ENCODE results near the gene PGD. TPM values are rescaled to one million over a fixed set of nuclear protein-coding genes. Genes with fewer than 3 reads are reported as not detected.
A peak's percentile ranks its signal among the peaks of the same experiment; 100 is the strongest.

Gene PGD
- total and polyA plus RNA-seq, 10 donors = 40.8 to 381 (median 124) TPM

DNA sequence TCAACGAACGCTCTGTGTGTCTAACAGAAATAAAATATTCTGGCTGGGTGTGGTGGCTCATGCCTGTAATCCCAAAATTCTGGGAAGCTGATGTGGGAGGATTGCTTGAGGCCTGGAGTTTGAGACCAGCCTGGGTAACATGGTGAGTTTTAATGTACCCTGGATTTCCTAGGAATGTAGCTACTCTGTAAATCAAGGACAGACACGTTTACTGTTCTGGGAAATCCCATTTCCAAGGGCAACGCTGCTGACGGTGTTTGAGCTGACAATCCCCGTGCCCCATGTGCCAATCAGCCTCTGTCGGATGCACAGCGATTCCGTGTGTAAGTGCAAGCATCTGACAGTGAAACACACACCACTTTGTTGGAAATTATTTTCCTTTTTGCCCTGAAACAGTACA is 59.0 kb downstream of the PGD start:
- DNase-seq = no peak
- 62 to 83% (median 67%) methylated on average over 9 of the region's 9 CpGs for WGBS, 5 donors
- no peaks in the 10 kb centered on the region for H3K27me3 ChIP-seq (replicated peaks in 1 of 7)
- no peak for TF ChIP-seq POLR2A (IDR thresholded peaks at IDR 0.05)
- no peak for TF ChIP-seq CTCF (IDR thresholded peaks at IDR 0.05 in 8 of 11, conservative IDR thresholded peaks at IDR 0.05 in 3 of 11)
- peak in 1 of 3 donors; percentile 24 for TF ChIP-seq POLR2AphosphoS5 (IDR thresholded peaks at IDR 0.05)
- peaks cover 0 to 45% (median 21%) of the 10 kb centered on the region in 6 donors for H3K36me3 ChIP-seq
- H3K27ac ChIP-seq = peak overlapping the region in 7 of 8 donors; percentile 29 to 77 (median 67)
- peaks cover 0 to 22% (median 9%) of the 10 kb centered on the region in 6 donors for H3K4me1 ChIP-seq
- peak overlapping the region in 1 of 8 donors; percentile 27 for H3K4me3 ChIP-seq
- intact Hi-C loops (cut with DNase I; ENCODE audit: low total_unique reads) = no loop called here
- H3K9me3 ChIP-seq = peaks cover 0 to 6% (median 0%) of the 10 kb centered on the region in 8 donors

DNA sequence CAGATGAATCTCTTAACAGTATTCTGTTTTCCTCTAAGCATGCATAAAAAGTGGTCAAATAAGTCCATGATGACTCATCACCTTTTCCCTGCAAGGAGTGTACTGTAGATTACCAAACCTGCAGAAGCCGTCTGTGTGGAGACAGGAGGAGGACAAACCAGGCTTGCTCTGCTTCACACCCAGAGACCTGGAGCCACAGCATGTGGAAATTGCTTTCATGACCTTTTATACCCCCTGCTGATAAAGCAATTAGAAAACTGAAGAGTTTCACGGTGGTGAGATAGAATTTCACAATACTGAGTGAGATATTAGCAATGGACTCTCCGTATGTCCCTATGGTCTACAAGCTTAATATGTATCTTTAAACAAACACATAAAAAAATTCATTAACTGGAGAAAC is 60.3 kb downstream of the PGD start:
- intact Hi-C loops (cut with DNase I; ENCODE audit: low total_unique reads) = no loop called here
- Histone ChIP-seq H3K36me3 (peaks cover 0 to 58% (median 34%) of the 10 kb centered on the region in 6 donors), H3K9me3 (peaks cover 0 to 6% (median 0%) of the 10 kb centered on the region in 8 donors), H3K27me3 (replicated peaks in 1 of 7) (no peaks in the 10 kb centered on the region), H3K4me3 (no peak overlapping the region), H3K4me1 (peaks cover 0 to 22% (median 9%) of the 10 kb centered on the region in 6 donors), H3K27ac (peak overlapping the region in 3 of 8 donors; percentile 67 to 77 (median 68))
- no peak for DNase-seq
- no peak for TF ChIP-seq CTCF (IDR thresholded peaks at IDR 0.05 in 8 of 11, conservative IDR thresholded peaks at IDR 0.05 in 3 of 11)
- TF ChIP-seq POLR2AphosphoS5 (IDR thresholded peaks at IDR 0.05) = no peak
- TF ChIP-seq POLR2A (IDR thresholded peaks at IDR 0.05) = no peak
- 53 to 74% (median 56%) methylated on average over 3 of the region's 3 CpGs for WGBS, 5 donors

- H3K9me3 ChIP-seq = no peaks in the 10 kb centered on the region
- peaks cover 0 to 75% (median 69%) of the 10 kb centered on the region in 6 donors for H3K36me3 ChIP-seq
- no peak for TF ChIP-seq CTCF (IDR thresholded peaks at IDR 0.05 in 8 of 11, conservative IDR thresholded peaks at IDR 0.05 in 3 of 11)
- no peak for TF ChIP-seq POLR2A (IDR thresholded peaks at IDR 0.05)
- no peak for TF ChIP-seq POLR2AphosphoS5 (IDR thresholded peaks at IDR 0.05)
- no peak overlapping the region for H3K4me3 ChIP-seq
- WGBS, 5 donors = 91 to 100% (median 95%) methylated on average over 2 of the region's 2 CpGs
- H3K27me3 ChIP-seq (replicated peaks in 1 of 7) = no peaks in the 10 kb centered on the region
- DNase-seq = peak; percentile 18
- intact Hi-C loops (cut with DNase I; ENCODE audit: low total_unique reads) = no loop called here
- H3K4me1 ChIP-seq = peaks cover 8 to 15% (median 12%) of the 10 kb centered on the region in 6 donors
- H3K27ac ChIP-seq = no peak overlapping the region
Measured at GRCh38 chr1:10467078-10467477, 68.2 kb downstream of the PGD start.

DNA sequence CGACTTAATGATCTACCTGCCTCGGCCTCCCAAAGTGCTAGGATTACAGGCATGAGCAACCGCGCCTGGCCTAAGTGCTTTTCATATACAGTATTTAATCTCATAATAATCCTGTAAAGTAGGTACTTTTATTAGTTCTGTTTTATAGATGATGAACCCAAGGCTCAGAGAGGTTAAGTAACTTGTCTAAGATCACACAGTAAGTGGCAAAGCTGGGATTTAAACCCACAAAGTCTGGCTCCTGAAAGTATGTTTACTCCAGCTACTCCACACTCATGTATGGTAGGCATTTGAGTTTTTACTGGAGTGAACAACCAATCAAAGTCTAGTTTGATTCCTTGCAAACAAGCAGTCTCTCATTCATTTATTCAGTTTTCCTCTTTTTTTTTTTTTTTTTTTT is 71.2 kb downstream of the PGD start:
- H3K4me3 ChIP-seq = no peak overlapping the region
- no peaks in the 10 kb centered on the region for H3K27me3 ChIP-seq (replicated peaks in 1 of 7)
- WGBS, 5 donors = 92 to 97% (median 95%) methylated on average over 4 of the region's 4 CpGs
- no peaks in the 10 kb centered on the region for H3K9me3 ChIP-seq
- intact Hi-C loops (cut with DNase I; ENCODE audit: low total_unique reads) = no loop called here
- H3K4me1 ChIP-seq = peaks cover 13 to 40% (median 31%) of the 10 kb centered on the region in 6 donors
- TF ChIP-seq POLR2A (IDR thresholded peaks at IDR 0.05) = no peak
- TF ChIP-seq CTCF (IDR thresholded peaks at IDR 0.05 in 8 of 11, conservative IDR thresholded peaks at IDR 0.05 in 3 of 11) = no peak
- no peak for TF ChIP-seq POLR2AphosphoS5 (IDR thresholded peaks at IDR 0.05)
- no peak overlapping the region for H3K27ac ChIP-seq
- peaks cover 0 to 46% (median 41%) of the 10 kb centered on the region in 6 donors for H3K36me3 ChIP-seq
- no peak for DNase-seq

Other genes starting within 250 kb of the PGD start
- 10 to 100 TPM; 29.9 to 53.5 (median 37.4) TPM for gene KIF1B, start 188.5 kb upstream of the PGD start, total RNA-seq
- gene KIF1B, start 188.5 kb upstream of the PGD start, polyA plus RNA-seq = 1 to 10 TPM; 1.6 to 4.8 (median 2.4) TPM
- 1 to 10 TPM; 2.1 to 9.6 (median 6.2) TPM for gene CENPS, start 31.4 kb downstream of the PGD start, total RNA-seq
- 10 to 100 TPM in 2 of 3 donors, 1 to 10 TPM in 1; 9.3 to 13.5 (median 13.0) TPM for gene CENPS, start 31.4 kb downstream of the PGD start, polyA plus RNA-seq
- gene CORT, start 51.0 kb downstream of the PGD start, total RNA-seq = under 1 TPM in 1 of 7 donors, not detected in 6; 0.38 TPM
- gene CORT, start 51.0 kb downstream of the PGD start, polyA plus RNA-seq = under 1 TPM; 0.07 to 0.22 (median 0.14) TPM
- gene DFFA, start 73.5 kb downstream of the PGD start, total RNA-seq = 10 to 100 TPM; 18.4 to 30.1 (median 24.3) TPM
- gene DFFA, start 73.5 kb downstream of the PGD start, polyA plus RNA-seq = 10 to 100 TPM in 2 of 3 donors, 1 to 10 TPM in 1; 7.2 to 14.4 (median 10.3) TPM
- 10 to 100 TPM in 6 of 7 donors, 1 to 10 TPM in 1; 9.9 to 19.7 (median 13.8) TPM for gene PEX14, start 75.9 kb downstream of the PGD start, total RNA-seq
- 10 to 100 TPM in 1 of 3 donors, 1 to 10 TPM in 2; 9.3 to 15.1 (median 9.8) TPM for gene PEX14, start 75.9 kb downstream of the PGD start, polyA plus RNA-seq